GM18517 (cell line): ENCODE data around the gene RXRA.

Source experiments
- ATAC-seq: cut with Tn5 transposase; IDR thresholded peaks from one replicate; pipeline ENCODE4 v1.9.1; 2021; ENCODE audit warnings: mild to moderate bottlenecking, moderate library complexity; ENCODE audit not compliant: unreplicated experiment

The RXRA gene

DNA sequence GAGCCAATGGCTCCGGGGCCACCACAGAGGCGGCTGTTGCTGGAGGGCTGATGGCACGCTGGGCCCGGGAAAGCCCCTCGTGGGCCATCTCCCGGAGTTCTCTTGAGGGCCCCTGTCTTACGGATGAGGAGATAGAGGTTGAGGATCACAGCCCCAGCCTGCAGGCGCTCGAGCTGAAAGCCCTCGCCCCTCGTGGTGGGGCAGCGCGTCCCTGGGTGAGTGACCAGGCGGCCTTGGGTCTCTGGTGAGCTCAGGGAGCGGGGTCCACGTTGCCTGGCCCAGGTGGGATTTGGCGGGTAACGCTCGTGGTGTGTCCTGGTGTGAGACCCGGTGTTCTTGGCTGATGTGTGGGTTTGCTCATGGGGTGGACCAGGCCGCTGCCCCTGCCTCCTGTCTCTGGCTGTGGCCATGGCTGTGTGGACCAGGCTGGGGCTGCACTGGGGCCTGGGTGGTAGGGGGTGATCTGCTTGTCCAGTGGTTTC lies 38.9 kb downstream of the RXRA start:
- ATAC-seq = no peak

DNA sequence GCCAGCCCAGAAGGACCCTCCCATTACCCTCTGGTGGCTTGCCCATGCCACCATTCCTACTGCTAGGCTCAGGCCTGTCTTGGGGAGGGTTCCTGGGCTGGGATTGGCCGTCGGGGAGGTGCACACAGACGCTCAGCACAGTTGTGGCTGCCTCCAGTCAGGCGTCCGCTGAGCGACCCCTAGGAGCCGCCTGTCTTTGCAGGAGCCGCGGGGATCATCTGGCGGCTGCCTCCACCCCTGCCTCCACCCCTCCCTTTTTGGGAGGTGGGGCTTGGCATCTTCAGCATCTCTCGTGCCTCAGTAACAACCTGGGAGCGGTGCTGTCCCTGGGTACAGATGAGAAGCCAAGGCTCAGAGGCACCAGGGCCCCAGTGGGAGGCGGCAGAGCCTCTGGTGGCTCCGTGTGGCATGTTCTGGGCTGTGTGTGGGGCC lies 39.6 kb downstream of the RXRA start:
- ATAC-seq = no peak

- no peak for ATAC-seq
Measured at GRCh38 chr9:134366223-134367031, 40.2 kb downstream of the RXRA start.

- no peak for ATAC-seq
Measured at GRCh38 chr9:134367061-134367460, 40.8 kb downstream of the RXRA start.

GRCh38 chr9:134367791-134368490 lies 41.7 kb downstream of the RXRA start:
- ATAC-seq = no peak

DNA sequence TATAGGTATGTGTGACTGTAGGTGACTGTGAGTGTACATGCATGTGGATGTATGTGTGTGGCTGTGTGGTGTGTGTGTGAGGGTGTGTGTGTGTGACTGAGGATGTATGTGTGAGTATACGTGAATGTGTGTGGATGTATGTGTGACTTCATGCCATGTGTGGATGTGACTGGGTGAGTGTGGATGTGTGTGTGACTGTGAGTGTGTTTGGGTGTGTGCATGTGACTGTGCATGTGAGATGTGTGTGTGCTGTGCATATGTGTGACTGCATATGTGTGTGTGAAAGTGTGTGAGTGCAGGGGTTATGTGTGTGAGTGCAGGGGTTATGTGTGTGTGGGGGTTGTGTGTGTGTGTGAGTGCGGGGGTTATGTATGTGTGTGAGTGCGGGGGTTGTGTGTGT lies 42.3 kb downstream of the RXRA start:
- no peak for ATAC-seq

DNA sequence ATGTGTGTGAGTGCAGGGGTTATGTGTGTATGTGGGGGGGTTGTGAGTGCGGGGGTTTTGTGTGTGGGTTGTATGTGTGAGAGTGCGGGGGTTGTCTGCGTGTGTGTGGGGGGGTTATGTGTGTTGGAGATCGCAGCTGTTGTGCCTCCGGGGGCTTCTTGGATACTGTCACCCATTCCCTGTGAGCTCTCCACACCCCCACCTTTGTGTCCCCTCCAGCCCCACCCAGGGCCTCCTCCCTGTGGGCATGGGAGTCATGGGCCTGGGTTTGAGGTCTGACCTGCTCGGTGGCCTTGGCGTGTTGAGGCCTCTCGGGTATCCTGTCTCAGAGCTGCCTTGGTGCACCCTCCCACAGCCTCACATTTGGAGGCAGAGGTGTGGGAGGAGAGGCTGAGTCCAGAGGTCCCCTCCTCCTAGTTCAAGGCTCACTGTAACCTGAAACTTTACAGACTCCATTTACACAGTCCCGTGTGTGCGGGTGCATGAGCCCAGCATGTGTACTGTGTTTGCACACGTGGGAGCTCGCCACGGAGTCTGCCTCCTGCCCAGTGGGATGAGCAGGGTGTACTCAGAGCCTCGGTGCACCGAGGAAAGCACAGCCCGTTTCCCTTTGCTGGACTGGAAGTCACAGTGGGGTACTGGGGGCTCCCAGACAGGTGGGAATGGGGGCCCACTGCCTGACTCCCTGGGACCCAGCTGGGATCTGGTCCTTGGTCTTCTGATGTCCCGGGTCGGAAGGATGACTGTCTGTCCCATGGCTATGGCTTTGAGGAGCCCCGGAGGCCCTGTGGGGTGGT lies 43.4 kb downstream of the RXRA start:
- no peak for ATAC-seq

DNA sequence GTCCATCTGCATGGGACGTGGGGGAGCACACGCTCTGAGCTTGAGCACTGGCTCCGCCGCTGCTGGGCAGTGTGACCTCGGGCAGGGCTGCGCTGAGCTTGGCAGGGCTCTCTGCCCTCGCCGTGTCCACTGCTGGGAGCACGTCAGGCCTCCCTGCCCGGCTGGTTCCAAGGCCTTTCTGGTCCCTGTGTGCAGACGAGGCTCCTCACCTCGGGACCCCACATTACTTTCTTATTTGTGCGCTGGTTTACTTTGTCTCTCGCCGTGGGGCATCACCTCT lies 43.9 kb downstream of the RXRA start:
- no peak for ATAC-seq

DNA sequence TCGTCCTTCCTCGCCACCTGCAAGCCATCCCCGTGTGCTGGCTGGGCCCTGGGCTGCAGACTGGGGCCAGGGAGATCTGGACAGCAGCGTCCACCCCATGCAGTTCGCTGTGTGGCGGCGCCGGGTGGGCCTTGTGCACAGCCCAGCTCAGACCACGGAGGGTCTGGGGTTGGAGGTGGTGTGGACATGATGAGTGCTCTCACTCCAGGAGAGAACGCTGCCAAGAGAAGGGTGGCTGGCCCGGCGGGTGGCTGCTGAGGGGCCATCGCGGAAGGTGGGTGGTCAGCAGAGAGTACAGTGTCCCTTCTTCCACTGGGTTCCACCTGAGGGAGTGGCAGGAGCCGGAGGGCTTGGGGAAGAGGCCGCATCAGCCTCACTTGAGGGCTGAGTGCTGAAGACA lies 44.4 kb downstream of the RXRA start:
- no peak for ATAC-seq

DNA sequence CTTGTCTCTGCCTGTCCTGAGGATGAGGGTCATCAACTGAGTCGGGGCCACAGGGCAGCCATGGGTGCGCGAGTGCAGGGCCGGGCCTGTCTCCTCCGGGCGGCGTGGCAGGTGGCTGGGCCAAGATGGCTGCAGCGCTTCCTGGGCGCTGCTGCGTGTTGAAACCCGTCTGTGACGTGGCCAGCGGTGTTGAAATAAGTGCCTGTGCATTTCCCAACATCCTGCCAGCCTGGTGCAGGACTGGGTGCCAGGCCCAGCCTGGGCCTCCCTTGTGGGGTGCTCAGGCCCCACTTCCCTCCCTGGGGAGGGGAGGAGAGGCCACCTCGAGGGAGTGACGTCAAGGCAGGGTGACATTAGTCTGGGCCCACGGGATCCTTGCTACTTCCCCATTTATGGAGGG lies 45.5 kb downstream of the RXRA start:
- no peak for ATAC-seq

- no peak for ATAC-seq
Measured at GRCh38 chr9:134372581-134373267, 46.5 kb downstream of the RXRA start.

DNA sequence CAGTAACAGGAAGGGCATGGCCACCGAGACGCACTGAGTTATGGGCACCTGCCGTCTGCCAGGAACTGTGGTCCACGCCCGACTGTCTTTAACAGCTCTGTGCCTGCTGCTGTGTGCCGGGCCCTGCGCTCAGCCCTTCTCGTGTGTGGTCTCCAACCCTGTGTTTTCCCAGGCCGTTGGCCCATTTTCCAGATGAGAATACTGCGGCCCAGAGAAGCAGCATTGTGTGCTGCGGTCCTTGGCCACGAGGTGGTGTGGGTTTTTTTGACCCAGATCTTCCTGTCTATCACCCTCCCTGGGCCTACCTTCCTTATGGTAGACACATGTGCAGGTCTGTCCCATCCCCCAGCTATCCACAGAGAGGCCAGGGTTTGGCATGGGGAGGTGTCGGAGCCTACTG lies 47.0 kb downstream of the RXRA start:
- no peak for ATAC-seq

DNA sequence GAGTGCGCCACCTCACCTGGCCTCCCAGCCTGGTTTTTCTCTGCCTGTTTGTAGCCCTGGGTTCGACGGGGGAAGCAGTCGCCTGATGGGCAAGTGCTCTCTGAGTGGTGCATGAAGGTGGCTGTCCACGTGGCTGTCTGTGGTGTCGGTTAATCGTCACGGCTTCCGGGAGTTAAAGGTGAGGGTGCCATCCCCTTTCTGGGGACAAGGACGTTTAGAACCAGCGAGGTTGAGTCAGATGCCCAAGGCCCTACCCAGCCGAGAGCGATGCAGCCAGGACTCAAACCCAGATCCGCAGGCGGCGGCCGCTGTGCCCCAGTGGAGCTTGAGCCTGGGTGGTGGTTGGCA lies 47.7 kb downstream of the RXRA start:
- no peak for ATAC-seq

DNA sequence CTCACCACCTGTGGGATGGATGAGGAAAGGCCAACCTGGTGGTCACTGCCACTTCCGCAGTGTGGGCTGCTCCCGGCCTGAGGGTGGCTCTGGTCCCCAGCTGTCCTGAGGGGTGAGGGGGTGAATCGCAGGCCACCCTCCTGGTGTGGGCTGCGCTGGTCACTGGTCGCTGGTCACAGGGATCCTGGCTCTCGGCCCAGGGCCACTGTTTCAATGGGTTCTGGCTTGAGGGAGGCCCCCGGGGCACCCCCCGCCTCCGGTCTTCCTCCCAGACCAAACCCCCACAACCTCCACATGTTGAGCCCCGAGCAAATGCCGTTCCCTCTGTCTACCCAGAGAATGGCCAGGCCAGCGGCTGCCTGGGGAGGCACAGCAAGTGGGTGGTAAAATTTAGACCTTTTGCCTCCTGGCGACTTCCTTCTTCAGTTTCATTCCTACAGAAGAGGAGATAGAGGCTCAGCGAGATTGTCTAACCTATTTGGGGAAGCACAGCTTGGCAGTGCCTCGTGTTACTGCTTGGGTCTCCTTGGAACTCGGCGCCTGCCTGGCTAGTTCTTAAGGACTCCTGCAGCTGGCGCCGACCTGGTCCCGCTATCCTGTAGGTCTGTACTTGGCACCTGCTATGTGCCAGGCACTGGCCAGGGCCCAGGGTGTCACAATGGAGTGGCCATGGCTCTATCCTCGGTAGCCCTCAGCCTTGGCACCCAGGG lies 48.2 kb downstream of the RXRA start:
- ATAC-seq = no peak

- no peak for ATAC-seq
Measured at GRCh38 chr9:134375011-134375390, 48.7 kb downstream of the RXRA start.

DNA sequence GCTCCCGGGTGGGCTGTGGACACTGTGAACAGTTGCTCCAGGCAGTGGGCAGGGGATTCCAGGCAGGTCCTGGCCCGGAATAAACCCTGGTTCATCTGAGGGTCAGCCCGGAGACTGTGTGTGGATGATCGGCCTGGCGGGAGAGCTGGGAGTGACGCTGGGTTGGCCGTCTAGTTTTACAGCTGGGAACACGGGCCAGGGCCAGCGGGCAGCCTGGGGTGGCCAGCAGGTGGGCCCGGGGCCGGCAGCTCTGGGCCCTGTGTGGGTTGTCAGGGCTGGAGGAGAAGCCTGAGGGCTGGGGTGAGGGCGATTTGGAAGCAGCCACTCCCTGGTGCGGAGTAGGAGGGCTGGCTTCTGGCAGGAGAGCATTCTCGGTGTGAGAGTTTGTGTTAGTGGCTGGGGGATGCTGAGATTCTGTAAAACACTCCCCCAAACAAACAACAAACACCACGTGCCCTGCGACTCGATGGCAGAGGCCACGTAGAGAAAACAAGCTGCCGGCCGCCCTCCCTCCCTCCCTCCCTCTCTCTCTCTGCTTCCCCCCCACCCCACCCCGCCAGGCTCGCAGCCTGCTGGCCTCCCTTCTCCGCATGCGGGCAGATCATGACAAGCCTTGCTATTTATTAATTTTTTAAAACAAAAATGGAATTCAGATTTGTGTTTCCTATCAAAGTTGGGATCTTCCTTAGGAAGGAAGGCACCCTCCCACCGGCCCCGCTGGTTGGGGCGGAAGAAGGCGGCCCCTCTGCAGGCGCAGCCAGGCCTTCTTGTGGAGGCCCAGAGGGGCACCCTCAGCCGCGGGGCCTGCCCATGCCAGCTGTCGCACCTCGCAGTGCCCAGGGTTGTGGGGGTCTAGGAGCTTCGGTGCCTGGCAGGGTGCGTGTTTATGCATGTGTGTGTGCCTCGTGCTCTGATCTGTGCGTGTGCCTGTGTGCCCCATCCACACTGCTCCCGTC lies 49.5 kb downstream of the RXRA start:
- ATAC-seq = no peak

- no peak for ATAC-seq
Measured at GRCh38 chr9:134376386-134377142, 50.3 kb downstream of the RXRA start.

GRCh38 chr9:134377143-134377484 lies 50.9 kb downstream of the RXRA start:
- no peak for ATAC-seq

DNA sequence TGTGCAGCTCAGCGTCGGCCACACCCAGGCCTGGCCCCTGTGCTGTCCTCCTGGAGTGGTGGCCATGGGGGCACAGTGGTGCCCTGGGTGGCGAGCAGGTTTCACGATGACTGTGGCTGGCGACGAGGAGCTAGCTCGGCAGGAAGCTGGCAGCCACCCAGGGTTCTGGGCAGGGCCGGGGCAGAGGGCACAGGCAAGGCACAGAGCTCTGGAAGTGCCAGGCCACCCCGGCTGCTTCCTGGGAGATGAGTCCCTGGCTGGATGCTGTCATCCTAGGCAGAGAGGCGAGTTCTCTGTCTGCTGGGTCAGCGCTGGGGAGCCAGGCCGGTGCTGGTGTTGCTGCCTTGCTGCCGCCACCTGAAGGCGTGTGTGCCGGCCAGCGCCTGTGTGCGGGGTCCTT lies 51.7 kb downstream of the RXRA start:
- no peak for ATAC-seq
